Measurements from ENCODE around the gene SAT1.

The SAT1 gene

DNA sequence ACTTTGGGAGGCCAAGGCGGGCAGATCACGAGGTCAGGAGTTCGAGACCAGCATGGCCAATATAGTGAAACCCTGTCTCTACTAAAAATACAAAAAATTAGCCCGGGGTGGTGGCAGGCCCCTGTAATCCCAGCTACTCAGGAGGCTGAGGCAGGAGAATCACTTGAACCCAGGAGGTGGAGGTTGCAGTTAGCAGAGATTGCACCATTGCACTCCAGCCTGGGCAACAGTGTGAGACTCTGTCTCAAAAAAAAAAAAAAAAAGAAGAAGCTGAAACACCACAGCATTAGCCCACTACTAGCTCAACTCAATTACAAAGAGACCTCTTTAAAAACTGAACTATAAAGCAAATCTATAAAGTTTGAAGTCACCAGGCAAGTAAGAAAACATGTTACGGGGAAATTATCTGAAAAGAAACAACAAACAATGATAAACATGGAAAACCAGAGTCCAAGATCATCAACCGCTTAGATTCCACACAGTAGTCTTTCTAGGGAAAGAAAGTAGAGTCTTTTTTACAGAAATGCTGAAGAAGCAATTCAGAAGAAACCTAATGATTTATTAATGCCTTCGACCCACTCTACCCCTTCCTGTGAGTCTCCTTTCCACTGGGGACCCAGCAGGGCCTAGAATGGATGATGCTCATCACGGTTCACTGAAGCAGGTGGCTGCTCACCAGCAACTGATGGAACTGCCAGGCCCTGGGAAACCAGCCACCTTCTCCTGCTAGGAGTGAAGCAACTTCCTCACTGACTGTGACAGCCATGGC is 6.6 kb downstream of the SAT1 start:
- TF ChIP-seq CTCF (IDR thresholded peaks at IDR 0.05) = no peak

GRCh38 chrX:23790155-23790497 is 7.2 kb downstream of the SAT1 start:
- TF ChIP-seq CTCF (IDR thresholded peaks at IDR 0.05) = no peak

- TF ChIP-seq CTCF (IDR thresholded peaks at IDR 0.05) = no peak
Observed at GRCh38 chrX:23792861-23793553, 10.0 kb downstream of the SAT1 start.

GRCh38 chrX:23795221-23795620 is 12.2 kb downstream of the SAT1 start:
- no peak for TF ChIP-seq CTCF (IDR thresholded peaks at IDR 0.05)

DNA sequence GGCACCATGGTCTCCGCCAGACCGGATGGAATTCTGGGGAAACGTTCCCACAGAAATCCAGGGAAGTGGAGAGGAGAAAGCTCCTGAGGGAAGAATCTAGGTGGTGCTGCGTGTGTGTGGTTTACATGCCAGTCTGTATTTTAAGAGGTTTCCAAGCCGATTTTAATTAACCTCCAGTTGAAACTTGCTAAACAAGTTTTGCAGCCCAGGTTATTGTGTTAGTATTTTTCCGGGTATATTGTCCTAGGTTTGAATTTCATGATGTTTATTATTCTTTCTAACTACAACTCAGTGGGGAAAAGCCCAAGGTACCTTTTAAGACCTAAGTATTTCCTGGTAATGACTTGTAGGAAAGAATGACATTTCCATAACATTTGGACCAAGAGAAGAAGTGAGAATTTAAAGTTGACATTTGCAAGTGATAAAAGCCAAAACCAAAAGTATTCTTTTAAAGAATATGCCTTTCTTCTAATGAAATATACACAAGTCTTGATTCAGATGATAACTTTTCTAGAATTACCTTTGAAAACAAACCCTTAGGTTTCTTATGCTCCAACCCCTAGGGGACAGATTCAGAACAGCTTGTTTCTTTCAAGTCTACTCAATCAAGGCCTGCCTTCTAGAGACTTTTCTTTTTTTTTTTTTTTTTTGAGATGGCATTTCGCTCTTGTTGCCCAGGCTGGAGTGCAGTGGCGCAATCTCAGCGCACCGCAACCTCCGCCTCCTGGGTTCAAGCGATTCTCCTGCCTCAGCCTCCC is 14.6 kb downstream of the SAT1 start:
- no peak for TF ChIP-seq CTCF (IDR thresholded peaks at IDR 0.05)

DNA sequence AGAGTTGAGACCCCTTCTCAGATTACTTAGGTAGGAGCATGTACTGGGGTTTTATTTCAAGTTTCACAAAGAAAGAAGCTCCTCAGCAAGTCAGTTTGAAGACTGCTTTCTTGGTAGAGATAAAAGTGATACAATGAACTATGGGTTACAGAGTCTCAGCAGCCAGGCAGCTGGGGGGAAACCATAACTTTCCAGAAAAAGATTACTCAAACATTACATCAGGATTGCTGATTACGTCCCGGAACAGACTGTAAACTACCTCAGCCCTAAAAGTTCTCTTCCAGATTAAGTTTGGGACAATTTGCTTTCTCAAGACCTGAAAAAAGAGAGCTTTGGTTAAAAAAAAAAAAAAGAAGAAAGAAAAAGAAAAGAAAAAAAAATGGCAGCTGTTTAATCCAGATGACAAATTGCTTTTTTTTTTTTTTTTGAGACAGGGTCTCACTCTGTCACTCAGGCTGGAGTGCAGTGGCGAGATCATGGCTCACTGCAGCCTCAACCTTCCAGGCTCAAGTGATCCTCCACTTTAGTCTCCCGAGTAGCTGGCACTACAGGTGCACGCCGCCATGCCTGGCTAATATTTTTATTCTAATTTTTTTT is 16.6 kb downstream of the SAT1 start:
- no peak for TF ChIP-seq CTCF (IDR thresholded peaks at IDR 0.05)

- TF ChIP-seq CTCF (IDR thresholded peaks at IDR 0.05) = no peak
Observed at GRCh38 chrX:23802431-23802830, 19.5 kb downstream of the SAT1 start.

All from LNCAP (cell line).